MCF 10A (cell line): ENCODE measurements around the gene RAP1GDS1. TPM values are rescaled to one million over a fixed set of nuclear protein-coding genes. Genes with fewer than 3 reads are reported as not detected.
"Not testable (repeated sequence)": the region's sequence is repeated elsewhere in the genome, so short reads cannot be mapped to it uniquely, and the experiment has no call there.

ENCODE experiments used
- BruUV-seq: library from RNA; stranded (reverse); fragments of 400-500 nt; replicated peaks from 2 replicates; lab custom pipeline; 2021; lab: Mats Ljungman, UMichigan
- CTCF ChIA-PET: fragments of 300-600 bp; sonication (Branson Sonifier 250); formaldehyde crosslinking; extraction: SDS; loops from one replicate; lab custom pipeline; 2021; ENCODE audit warnings: antibody characterized with exemption, inconsistent platforms; lab: Yijun Ruan, JAX
- POLR2A ChIA-PET: fragments of 300-600, 350-650 bp; sonication (Branson Sonifier 250); formaldehyde crosslinking; extraction: SDS; loops from one replicate; lab custom pipeline; 2020; ENCODE audit warnings: antibody characterized with exemption, inconsistent platforms; lab: Yijun Ruan, JAX
- DNase-seq: peaks from one replicate; pipeline ENCODE4 v3.0.0-alpha.2; 2018; ENCODE audit not compliant: unreplicated experiment
- H3K27ac Mint-ChIP-seq: one replicate; pipeline ENCODE4 v1.8.0; 2022; ENCODE audit warnings: mild to moderate bottlenecking, low read depth, mixed read lengths; ENCODE audit not compliant: unreplicated experiment
- H3K27me3 Mint-ChIP-seq: one replicate; pipeline ENCODE4 v1.8.0; 2022; ENCODE audit warnings: mixed read lengths; ENCODE audit not compliant: insufficient read depth, unreplicated experiment
- H3K36me3 Mint-ChIP-seq: one replicate; pipeline ENCODE4 v1.8.0; 2022; ENCODE audit warnings: mild to moderate bottlenecking, moderate library complexity, mixed read lengths; ENCODE audit not compliant: insufficient read depth, unreplicated experiment
- H3K4me1 Mint-ChIP-seq: one replicate; pipeline ENCODE4 v1.8.0; 2022; ENCODE audit warnings: mixed read lengths; ENCODE audit not compliant: insufficient read depth, unreplicated experiment
- H3K4me3 Mint-ChIP-seq: one replicate; pipeline ENCODE4 v1.8.0; 2022; ENCODE audit warnings: mild to moderate bottlenecking, moderate library complexity, mixed read lengths; ENCODE audit not compliant: unreplicated experiment
- H3K9me3 Mint-ChIP-seq: one replicate; pipeline ENCODE4 v1.8.0; 2022; ENCODE audit warnings: mixed read lengths; ENCODE audit not compliant: unreplicated experiment
- CTCF ChIP-seq: fragments of 200-600 bp; IDR thresholded peaks from one replicate; pipeline ENCODE4 v1.8.0; 2022; ENCODE audit warnings: antibody characterized with exemption, mild to moderate bottlenecking; ENCODE audit not compliant: unreplicated experiment
- intact Hi-C: fragments of 100-400 bp; cut with micrococcal nuclease; formaldehyde crosslinking; loops from 2 replicates; pipeline ENCODE4 v1.14.1; 2022
- total RNA-seq: library from RNA; stranded (reverse); gene quantifications from 2 replicates; pipeline ENCODE4 v1.2.3, GENCODE V29; 2022

Gene RAP1GDS1
- total RNA-seq, 1 experiment from 2014 or later, result 68.9 TPM

GRCh38 chr4:98406819-98407218 is 145.6 kb downstream of the RAP1GDS1 start:
- CTCF ChIA-PET, result interaction anchor here (0.7 kb wide), 2 partner anchors 9 to 111 kb away, joined by 3 read pairs; no protein-coding TSS in a partner anchor

GRCh38 chr4:98411731-98412130 is 150.5 kb downstream of the RAP1GDS1 start:
- Mint-ChIP-seq H3K27ac (no peak overlapping the region), H3K4me1 (no peaks in the 10 kb centered on the region), H3K36me3 (peaks cover 13% of the 10 kb centered on the region), H3K27me3 (no peaks in the 10 kb centered on the region), H3K9me3 (no peaks in the 10 kb centered on the region), H3K4me3 (no peak overlapping the region)
- intact Hi-C loops, result no loop called here
- no peak for DNase-seq
- TF ChIP-seq CTCF, result no peak
- ChIA-PET CTCF (interaction anchor here (0.6 to 1.0 kb wide), 2 partner anchors 13 to 16 kb away, joined by 3 to 4 read pairs; no protein-coding TSS in a partner anchor), POLR2A (no interaction called here)
- no TSS peak for BruUV-seq

More at GRCh38 chr4:98406819-98407218, 145.6 kb downstream of the RAP1GDS1 start:
- H3K27ac Mint-ChIP-seq, result no peak overlapping the region
- intact Hi-C loops, result no loop called here
- POLR2A ChIA-PET, result interaction anchor here (0.9 kb wide), 1 partner anchor 25 kb away, joined by 4 read pairs; no protein-coding TSS in a partner anchor
- TF ChIP-seq CTCF, result no peak
- DNase-seq, result no peak
- H3K36me3 Mint-ChIP-seq, result peaks cover 15% of the 10 kb centered on the region
- no peaks in the 10 kb centered on the region for H3K4me1 Mint-ChIP-seq
- BruUV-seq, result no TSS peak
- no peak overlapping the region for H3K4me3 Mint-ChIP-seq
- no peaks in the 10 kb centered on the region for H3K9me3 Mint-ChIP-seq
- no peaks in the 10 kb centered on the region for H3K27me3 Mint-ChIP-seq

GRCh38 chr4:98416844-98417243 is 155.7 kb downstream of the RAP1GDS1 start:
- peaks cover 12% of the 10 kb centered on the region for H3K36me3 Mint-ChIP-seq
- DNase-seq, result no peak
- intact Hi-C loops, result no loop called here
- ChIA-PET POLR2A (interaction anchor here (0.9 to 1.9 kb wide), 3 partner anchors 13 to 274 kb away, joined by 3 to 6 read pairs (median 4); partner anchors contain the start of gene STPG2), CTCF (no interaction called here)
- H3K27me3 Mint-ChIP-seq, result no peaks in the 10 kb centered on the region
- no peak overlapping the region for H3K4me3 Mint-ChIP-seq
- no peaks in the 10 kb centered on the region for H3K9me3 Mint-ChIP-seq
- H3K27ac Mint-ChIP-seq, result no peak overlapping the region
- no peak for TF ChIP-seq CTCF
- BruUV-seq, result no TSS peak
- no peaks in the 10 kb centered on the region for H3K4me1 Mint-ChIP-seq

GRCh38 chr4:98420151-98420550 is 159.0 kb downstream of the RAP1GDS1 start:
- BruUV-seq, intact Hi-C loops, H3K27ac Mint-ChIP-seq, H3K4me3 Mint-ChIP-seq, POLR2A ChIA-PET, H3K27me3 Mint-ChIP-seq, H3K9me3 Mint-ChIP-seq, DNase-seq, H3K4me1 Mint-ChIP-seq: not testable (repeated sequence)
- CTCF ChIA-PET, result interaction anchor here (0.8 kb wide), 1 partner anchor 10 kb away, joined by 3 read pairs; no protein-coding TSS in a partner anchor
- H3K36me3 Mint-ChIP-seq, result peaks cover 23% of the 10 kb centered on the region
